ENCODE data around the gene SLC6A11.

The SLC6A11 gene

DNA sequence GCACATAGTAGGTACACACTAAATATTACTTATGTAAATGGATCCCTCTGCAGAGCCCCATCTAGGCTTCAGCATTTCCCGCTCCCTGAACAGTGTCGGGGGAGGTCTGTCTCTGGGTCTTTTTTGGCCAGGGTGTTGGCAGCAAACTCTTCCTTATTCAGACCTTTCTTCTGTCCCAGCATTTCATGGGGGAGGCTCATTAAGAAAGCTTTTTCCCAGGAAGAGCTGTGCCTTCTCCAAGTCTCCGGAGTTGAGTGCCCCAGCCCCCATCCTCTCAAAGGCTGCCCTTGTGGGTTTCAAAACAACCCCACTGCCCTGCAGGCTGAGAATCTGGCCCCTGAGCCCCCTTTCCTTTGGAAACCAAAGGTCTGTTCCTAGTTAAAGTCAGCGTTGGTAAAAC lies 25.1 kb downstream of the SLC6A11 start:
- no peak for DNase-seq (ENCODE audit: low spot score)

DNA sequence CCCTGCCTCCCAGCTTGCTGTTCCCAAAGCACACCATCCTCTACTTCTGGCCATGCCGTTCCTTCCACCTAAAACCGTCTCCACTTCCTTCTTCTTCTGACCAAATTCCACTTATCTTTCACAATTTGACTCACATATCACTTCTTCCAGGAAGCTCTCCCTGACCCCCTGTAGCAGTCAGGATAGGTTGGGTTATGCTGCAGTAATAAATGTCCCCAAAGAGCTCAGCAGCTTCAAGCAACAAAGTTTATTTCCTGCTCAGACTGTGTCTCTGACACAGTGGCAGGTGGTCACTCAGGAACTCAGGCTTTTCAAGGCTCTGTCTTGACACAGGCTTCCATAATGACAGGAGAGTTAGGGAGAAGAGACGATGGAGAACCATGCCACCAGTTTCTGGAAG lies 27.4 kb downstream of the SLC6A11 start:
- DNase-seq (ENCODE audit: low spot score), result no peak

DNA sequence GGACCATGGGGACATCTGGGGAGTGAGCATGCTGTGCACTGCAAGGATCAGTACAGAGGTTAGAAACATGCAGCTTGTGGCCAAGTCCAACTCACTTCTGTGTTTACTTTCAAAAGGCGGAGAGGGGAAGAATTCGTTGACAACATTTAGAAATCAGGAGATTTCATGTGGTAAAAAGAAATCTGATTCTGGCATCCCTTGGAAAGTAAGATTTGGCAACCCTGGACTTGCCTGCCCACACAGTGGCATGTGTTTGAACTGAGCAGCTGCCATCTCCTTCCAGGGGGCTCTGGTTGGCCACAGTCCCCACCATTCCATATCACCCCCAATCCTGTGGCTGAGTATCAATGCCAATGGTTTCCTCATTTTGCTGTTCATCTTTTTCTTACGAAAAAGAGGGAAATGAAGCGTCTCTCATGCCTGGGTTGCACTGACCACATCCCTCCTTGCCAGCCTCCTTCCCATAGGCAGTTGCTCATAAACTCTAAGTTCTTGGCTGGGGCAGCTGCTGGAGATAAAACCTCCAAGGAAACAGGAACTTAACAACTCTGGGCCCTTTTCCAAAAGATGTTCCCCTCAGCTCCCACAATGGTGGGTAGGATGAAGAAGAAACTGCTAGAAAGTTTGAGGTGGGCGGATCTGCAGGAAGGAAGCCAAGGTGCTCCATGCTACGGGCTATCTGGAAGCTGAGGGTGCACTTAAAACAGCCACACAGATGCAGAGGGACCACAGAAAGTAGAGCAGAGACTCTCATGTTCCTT lies 29.2 kb downstream of the SLC6A11 start:
- no peak for DNase-seq (ENCODE audit: low spot score)

GRCh38 chr3:10845839-10846656 lies 30.0 kb downstream of the SLC6A11 start:
- peak; percentile 9 for DNase-seq (ENCODE audit: low spot score)

DNA sequence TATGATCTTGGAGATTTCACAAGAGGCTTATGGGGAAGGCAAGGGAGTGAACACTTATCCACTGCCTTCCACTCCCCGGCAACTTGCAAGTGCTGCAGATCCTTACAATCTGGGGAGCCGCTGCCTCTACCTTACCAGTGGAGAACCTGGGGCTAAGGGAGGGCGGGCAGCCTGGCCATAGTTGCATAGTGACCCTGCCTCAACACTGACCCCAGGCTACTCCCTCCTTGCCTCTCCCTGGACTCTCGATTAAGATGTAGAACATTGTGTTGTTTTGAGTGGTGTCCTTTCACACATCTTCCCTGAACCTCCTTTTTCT lies 30.6 kb downstream of the SLC6A11 start:
- DNase-seq (ENCODE audit: low spot score), result no peak

GRCh38 chr3:10848261-10848660 lies 32.2 kb downstream of the SLC6A11 start:
- DNase-seq (ENCODE audit: low spot score), result peak; percentile 76

DNA sequence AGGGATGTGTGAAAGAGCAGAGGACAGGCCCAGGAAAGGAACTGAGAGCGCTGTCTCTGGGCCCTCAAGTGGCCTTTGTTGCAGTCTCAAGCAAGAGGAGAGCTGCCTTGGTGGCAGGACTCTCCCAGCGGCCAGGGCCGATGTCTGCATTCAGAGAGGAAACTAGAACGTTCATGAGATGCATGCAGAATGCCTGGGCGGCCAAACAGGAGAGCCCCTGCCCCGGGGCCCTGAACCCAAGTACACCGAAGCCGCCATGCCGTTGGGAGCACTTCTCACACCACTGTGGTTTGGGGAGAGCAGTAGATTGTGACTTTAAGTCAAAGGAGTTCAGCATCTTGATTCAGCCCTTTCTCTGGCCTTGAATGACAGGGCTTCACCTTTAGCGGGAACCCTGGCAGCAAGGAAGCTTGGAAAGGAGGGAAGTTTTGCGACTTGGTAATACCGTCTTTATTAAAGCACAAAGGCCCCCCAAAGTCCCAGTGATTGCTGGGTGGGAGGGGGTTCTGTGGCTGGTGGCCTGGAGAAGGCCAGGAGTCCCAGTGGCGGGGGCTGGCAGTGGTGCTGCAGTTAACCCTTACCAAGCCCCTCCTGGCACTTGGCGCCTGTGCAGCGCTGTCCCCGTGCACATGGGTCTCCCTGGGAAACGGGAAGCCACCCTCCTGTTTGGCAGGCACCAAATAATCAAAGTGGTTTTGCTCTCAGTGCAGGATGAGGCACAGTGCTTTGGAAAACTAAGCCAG lies 36.2 kb downstream of the SLC6A11 start:
- no peak for DNase-seq (ENCODE audit: low spot score)

- no peak for DNase-seq (ENCODE audit: low spot score)
Observed at GRCh38 chr3:10855083-10855870, 39.2 kb downstream of the SLC6A11 start.

DNA sequence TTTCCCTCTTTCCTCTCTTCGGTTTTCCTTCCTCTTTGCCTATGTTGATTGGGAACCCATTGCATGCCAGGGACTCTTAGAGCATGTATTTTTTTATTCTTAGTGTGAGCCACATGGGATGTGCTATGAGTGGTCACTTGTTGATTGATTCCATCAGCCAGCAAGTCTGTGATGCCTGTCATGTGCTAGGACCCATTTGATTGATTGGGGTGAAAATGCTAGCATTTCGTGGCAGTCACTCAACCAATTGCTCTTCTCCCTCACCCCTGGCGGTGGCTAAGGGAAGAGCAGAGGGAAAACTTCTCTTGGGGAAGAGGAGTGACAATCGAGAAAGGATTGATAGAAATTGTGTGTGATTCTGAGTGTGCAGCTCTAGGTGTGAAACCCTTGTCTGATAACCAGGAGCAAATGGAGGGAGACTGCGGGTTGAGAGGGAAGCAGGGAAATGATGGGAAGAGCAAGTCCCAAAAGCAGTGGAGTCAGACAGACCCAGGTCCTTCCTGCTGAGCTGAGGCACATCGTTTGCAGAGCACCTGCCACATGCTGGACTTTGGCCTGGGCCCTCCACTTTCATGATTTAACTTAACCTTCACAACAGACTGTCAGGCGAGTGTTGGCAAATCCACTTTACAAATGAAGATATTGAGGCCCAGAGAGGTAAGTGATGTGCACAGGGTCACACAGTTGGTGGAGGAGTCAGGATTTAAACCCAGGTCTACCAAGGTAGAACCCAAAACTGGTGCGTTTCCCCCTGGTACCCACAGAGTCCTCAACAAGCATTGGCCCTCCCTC lies 40.0 kb downstream of the SLC6A11 start:
- no peak for DNase-seq (ENCODE audit: low spot score)

DNA sequence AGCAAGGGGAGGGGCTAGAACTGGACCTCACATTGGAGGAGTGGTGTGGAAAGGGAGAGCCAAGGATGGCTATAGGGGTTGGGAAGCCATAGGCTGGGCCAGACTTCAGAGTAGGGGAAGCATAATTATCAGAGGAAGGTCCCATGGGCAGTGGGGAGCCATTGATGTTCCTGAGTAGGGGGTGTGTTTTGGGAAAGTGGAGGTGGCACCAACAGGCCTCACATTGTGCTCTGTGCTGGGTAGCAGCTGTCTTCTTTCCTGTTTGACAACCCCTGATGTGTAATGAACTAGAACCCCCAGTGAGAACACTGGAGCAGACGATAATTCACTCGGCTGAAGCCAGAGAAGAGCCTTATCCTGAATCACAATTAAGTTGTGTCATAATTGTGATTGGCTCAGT lies 41.2 kb downstream of the SLC6A11 start:
- DNase-seq (ENCODE audit: low spot score), result no peak

DNA sequence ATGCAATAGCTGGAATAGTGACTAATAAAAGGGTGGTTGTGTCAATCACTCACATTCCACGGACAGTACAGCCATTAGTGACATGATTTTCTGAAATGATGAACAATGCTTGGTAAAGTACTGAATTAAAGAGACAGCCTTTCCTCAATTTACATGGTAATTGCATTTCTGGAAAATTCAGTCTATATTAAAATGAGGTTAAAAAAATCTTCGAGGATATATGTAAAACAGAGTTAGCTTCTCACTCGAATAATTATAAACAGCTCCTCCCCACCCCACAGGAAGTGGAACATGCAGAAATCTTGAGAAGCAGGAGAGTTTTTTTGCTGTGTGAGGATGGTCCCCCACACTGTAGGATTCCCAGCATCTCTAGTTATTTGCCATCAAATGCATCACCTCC lies 42.1 kb downstream of the SLC6A11 start:
- DNase-seq (ENCODE audit: low spot score), result no peak

DNA sequence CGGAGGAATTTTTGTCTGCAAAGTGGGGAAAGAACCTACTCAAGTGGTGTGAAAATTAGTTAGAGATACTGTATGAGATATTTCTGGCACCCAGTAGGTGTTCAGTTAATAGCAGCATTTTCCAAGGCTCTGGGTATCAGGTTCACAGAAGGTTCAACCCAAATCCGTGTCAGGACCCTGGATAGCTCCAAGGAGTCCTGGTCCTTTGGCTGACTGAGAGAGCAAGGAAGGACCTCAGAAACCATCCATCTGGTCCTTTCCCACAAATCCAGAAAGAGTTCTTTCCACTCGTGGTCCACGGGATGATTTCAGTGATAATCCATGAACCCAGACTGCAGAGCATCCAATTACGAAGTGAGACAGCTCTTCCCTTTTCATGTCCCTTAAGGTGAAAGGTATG lies 51.4 kb downstream of the SLC6A11 start:
- DNase-seq (ENCODE audit: low spot score), result no peak

- no peak for DNase-seq (ENCODE audit: low spot score)
Observed at GRCh38 chr3:10869460-10869859, 53.4 kb downstream of the SLC6A11 start.

DNA sequence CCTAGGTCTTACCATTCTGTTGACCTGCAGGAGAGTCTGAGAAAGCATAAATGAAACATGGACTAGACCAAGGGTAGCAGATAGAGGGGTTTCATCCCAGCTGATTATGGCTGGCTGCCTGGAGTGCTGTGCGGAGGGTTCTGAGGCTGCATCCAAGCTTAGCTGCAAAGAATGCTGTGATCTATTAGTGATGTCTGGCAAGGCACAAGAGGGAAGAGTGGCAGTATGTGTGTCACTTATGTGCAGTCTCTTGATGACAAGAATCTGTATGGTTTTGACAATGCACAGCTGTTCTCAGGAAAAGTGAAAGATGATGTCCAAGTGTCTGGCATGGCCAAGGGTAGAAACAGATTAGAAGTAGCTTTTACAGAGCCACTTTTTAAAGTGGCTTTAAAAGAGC lies 54.3 kb downstream of the SLC6A11 start:
- no peak for DNase-seq (ENCODE audit: low spot score)

GRCh38 chr3:10873415-10873814 lies 57.4 kb downstream of the SLC6A11 start:
- DNase-seq (ENCODE audit: low spot score), result no peak

GRCh38 chr3:10875914-10876313 lies 59.9 kb downstream of the SLC6A11 start:
- DNase-seq (ENCODE audit: low spot score), result no peak

- DNase-seq (ENCODE audit: low spot score), result no peak
Observed at GRCh38 chr3:10876661-10877060, 60.6 kb downstream of the SLC6A11 start.

- DNase-seq (ENCODE audit: low spot score), result no peak
Observed at GRCh38 chr3:10882851-10883250, 66.8 kb downstream of the SLC6A11 start.

DNA sequence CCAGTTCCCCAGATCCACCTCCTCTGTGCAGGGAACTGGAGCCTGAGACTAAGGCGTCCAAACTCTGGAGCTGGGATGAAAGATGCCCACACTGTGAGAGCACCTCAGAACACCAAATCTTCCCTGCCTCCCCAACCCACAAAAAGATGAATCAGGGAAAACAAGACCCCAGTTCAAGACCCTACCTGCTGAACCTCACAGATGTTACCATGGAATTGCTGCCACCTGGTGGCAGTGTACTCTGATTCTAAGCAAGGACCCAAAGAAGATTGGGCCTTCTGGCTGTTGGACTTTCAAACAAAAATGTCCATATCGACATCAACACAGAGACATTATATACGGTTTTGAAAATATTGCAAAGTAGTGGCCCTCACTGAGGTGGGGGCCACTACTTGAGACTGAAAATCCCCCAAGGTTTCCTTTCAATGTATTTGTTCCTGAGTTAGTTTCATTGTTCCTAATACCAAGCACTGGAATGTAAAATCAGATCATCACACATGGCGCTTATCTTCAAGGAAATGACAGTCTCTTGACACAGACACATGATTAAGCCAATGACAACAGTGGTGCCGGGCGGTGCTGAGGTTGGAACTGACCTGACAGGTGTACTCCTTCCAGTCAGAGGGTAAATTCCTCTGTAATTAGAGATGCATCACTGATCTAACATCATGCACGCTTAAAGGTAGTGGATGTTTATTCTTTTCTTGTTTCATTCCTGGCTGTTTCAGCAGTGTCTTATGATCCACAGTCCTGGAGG lies 67.6 kb downstream of the SLC6A11 start:
- DNase-seq (ENCODE audit: low spot score), result peak; percentile 12

- DNase-seq (ENCODE audit: low spot score), result no peak
Observed at GRCh38 chr3:10887015-10887414, 71.0 kb downstream of the SLC6A11 start.

Data from kidney tubule cell (primary cell).